ENCODE results near the gene PLSCR3. TPM values are rescaled to one million over a fixed set of nuclear protein-coding genes. Genes with fewer than 3 reads are reported as not detected.

Gene PLSCR3
- total RNA-seq, 2 experiments from 2014 or later, result 15.3 to 23.1 TPM

DNA sequence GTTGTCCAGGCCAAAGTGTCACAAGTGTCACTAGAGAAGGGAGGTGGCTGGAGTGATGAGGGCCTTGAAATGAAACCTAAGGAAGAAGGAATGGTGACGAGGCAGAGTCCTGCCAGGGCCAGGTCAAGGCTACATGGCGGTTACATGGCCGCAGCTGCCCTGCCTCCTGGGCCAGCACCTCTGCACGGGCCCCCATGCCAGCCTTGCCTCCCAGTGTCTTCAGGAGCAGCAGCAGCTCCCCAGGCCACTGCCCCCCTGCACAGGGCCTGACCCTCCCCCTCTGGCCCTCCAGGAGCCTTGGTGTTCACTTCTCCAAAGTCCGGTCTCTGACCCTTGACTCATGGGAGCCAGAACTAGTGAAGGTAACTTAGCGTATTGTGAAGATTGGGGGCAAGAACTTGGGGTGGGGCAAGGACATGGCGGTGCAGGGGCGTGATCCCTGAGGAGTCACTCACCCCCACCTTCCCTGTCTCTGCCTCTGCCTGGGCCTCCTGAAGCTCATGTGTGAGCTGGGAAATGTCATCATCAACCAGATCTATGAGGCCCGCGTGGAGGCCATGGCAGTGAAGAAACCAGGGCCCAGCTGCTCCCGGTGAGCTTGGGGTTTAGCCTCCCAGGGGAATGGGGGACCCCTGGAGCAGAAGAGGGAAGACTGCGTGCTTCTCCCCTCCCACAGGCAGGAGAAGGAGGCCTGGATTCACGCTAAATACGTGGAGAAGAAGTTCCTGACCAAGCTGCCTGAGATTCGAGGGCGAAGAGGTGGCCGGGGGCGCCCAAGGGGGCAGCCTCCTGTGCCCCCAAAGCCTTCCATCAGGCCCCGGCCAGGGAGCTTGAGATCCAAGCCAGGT is 46.5 kb downstream of the PLSCR3 start:
- Histone ChIP-seq H3K9me3 (ENCODE audit: low read length) (no peaks in the 10 kb centered on the region), H3K9me2 (ENCODE audit: insufficient read depth, low read length) (no peaks in the 10 kb centered on the region), H3K27ac (ENCODE audit: low read depth, low read length, poor library complexity, severe bottlenecking) (no peak overlapping the region), H3K4me1 (ENCODE audit: insufficient read depth, low read length, poor library complexity, severe bottlenecking) (peaks cover 31% of the 10 kb centered on the region), H4K20me1 (ENCODE audit: insufficient read depth, low read length) (no peaks in the 10 kb centered on the region), H3K4me2 (ENCODE audit: low read length) (no peak overlapping the region), H2AFZ (ENCODE audit: low read length) (no peak overlapping the region), H3K4me3 (ENCODE audit: low read depth, low read length, poor library complexity, severe bottlenecking) (no peak overlapping the region), H3K36me3 (ENCODE audit: insufficient read depth, low read length) (peaks cover 56% of the 10 kb centered on the region), H3K79me2 (ENCODE audit: insufficient read depth, low read depth, low read length) (no peaks in the 10 kb centered on the region)
- ChIA-PET POLR2A (interaction anchor here (1.2 to 1.9 kb wide), 2 partner anchors 11 to 43 kb away, joined by 3 to 7 read pairs; partner anchors contain the start of gene ACAP1), CTCF (ENCODE audit: unreplicated experiment) (no interaction called here)
- no peak for DNase-seq (ENCODE audit: low spot score)
- intact Hi-C loops (cut with micrococcal nuclease; ENCODE audit: unreplicated experiment), result no loop called here
- BruUV-seq (replicated peaks), result no TSS peak
- TF ChIP-seq EZH2phosphoT487 (IDR thresholded peaks at IDR 0.05; ENCODE audit: borderline replicate concordance, low read depth, low read length), result no peak
- TF ChIP-seq, protein P1, sequence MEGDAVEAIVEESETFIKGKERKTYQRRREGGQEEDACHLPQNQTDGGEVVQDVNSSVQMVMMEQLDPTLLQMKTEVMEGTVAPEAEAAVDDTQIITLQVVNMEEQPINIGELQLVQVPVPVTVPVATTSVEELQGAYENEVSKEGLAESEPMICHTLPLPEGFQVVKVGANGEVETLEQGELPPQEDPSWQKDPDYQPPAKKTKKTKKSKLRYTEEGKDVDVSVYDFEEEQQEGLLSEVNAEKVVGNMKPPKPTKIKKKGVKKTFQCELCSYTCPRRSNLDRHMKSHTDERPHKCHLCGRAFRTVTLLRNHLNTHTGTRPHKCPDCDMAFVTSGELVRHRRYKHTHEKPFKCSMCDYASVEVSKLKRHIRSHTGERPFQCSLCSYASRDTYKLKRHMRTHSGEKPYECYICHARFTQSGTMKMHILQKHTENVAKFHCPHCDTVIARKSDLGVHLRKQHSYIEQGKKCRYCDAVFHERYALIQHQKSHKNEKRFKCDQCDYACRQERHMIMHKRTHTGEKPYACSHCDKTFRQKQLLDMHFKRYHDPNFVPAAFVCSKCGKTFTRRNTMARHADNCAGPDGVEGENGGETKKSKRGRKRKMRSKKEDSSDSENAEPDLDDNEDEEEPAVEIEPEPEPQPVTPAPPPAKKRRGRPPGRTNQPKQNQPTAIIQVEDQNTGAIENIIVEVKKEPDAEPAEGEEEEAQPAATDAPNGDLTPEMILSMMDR (conservative IDR thresholded peaks at IDR 0.05; ENCODE audit: low read length), result no peak

DNA sequence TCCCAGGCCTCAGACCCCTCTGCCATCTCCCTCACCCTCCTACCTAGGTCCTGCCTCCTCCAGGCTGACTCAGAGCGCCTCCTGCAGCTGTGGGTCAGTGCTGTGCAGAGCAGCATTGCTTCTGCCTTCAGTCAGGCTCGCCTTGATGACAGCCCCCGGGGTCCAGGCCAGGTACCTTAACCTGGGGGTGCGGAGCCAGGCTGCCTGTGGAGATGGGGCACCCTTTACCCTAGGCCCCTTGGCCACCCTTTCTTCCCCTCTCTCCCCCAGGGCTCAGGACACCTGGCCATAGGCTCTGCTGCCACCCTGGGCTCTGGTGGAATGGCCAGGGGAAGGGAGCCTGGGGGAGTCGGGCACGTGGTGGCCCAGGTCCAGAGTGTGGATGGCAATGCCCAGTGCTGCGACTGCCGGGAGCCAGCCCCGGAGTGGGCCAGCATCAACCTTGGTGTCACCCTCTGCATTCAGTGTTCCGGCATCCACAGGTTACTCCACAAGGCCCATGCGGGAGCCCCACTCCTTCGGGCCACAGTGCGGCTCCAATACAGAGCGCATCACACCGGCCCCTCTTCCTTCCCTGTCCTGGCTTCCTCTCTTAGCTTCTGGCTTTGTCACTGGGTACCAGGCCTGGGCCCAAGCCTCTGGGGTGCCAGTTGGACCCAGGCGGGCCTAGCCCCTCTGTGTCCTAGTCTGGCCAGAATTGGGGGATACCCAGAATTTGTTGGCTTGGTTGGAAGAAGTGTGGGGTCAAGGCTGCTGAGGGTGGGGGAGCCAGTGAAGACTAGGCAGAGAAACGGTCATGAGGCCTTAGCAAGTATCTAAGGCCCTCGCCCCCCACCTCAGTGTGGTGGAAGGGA is 47.3 kb downstream of the PLSCR3 start:
- BruUV-seq (replicated peaks), result no TSS peak
- no peaks in the 10 kb centered on the region for H3K9me2 ChIP-seq (ENCODE audit: insufficient read depth, low read length)
- H3K4me1 ChIP-seq (ENCODE audit: insufficient read depth, low read length, poor library complexity, severe bottlenecking), result peaks cover 23% of the 10 kb centered on the region
- H3K36me3 ChIP-seq (ENCODE audit: insufficient read depth, low read length), result peaks cover 62% of the 10 kb centered on the region
- TF ChIP-seq EZH2phosphoT487 (IDR thresholded peaks at IDR 0.05; ENCODE audit: borderline replicate concordance, low read depth, low read length), result no peak
- TF ChIP-seq, protein P1 (conservative IDR thresholded peaks at IDR 0.05; ENCODE audit: low read length), result no peak
- no peak for DNase-seq (ENCODE audit: low spot score)
- H2AFZ ChIP-seq (ENCODE audit: low read length), result no peak overlapping the region
- H3K4me3 ChIP-seq (ENCODE audit: low read depth, low read length, poor library complexity, severe bottlenecking), result no peak overlapping the region
- no peaks in the 10 kb centered on the region for H4K20me1 ChIP-seq (ENCODE audit: insufficient read depth, low read length)
- ChIA-PET CTCF (ENCODE audit: unreplicated experiment) (no interaction called here), POLR2A (no interaction called here)
- no peaks in the 10 kb centered on the region for H3K79me2 ChIP-seq (ENCODE audit: insufficient read depth, low read depth, low read length)
- no peaks in the 10 kb centered on the region for H3K9me3 ChIP-seq (ENCODE audit: low read length)
- no peak overlapping the region for H3K4me2 ChIP-seq (ENCODE audit: low read length)
- intact Hi-C loops (cut with micrococcal nuclease; ENCODE audit: unreplicated experiment), result no loop called here
- H3K27ac ChIP-seq (ENCODE audit: low read depth, low read length, poor library complexity, severe bottlenecking), result no peak overlapping the region

All from OCI-LY7 (cell line).